ENCODE results near the gene BRIP1. TPM values are rescaled to one million over a fixed set of nuclear protein-coding genes. Genes with fewer than 3 reads are reported as not detected.

The BRIP1 gene
- total RNA-seq, 1 experiment from 2014 or later: 20.2 TPM

GRCh38 chr17:61699032-61699431 lies 164.3 kb downstream of the BRIP1 start:
- WGBS (ENCODE audit: extremely low coverage, insufficient read length, low lambda C conversion rate): no CpG with 5 or more reads among the region's 1 CpG
- Histone ChIP-seq H3K27me3 (ENCODE audit: insufficient read depth, low read length) (no peaks in the 10 kb centered on the region), H4K20me1 (ENCODE audit: control insufficient read depth, insufficient read depth, insufficient read length) (no peaks in the 10 kb centered on the region), H2BK15ac (ENCODE audit: low read depth, low read length) (no peak overlapping the region), H3K23me2 (ENCODE audit: insufficient read length, low read depth, low read length, poor library complexity, severe bottlenecking) (no peaks in the 10 kb centered on the region), H3K4me1 (ENCODE audit: insufficient read depth, low read length) (no peaks in the 10 kb centered on the region), H2BK5ac (ENCODE audit: insufficient read length, low read length) (no peak overlapping the region), H2AFZ (ENCODE audit: low read length) (no peak overlapping the region), H2BK20ac (ENCODE audit: low read depth, low read length, poor library complexity, severe bottlenecking) (no peak overlapping the region), H2AK5ac (ENCODE audit: insufficient read length, low read length) (no peak overlapping the region), H3K4me2 (ENCODE audit: insufficient read depth, insufficient read length, low read length) (no peak overlapping the region), H4K91ac (ENCODE audit: insufficient read length, low read depth, low read length) (no peak overlapping the region), H4K8ac (replicated peaks; ENCODE audit: insufficient read length, low read depth, low read length) (no peak overlapping the region), H3K18ac (ENCODE audit: insufficient read length, low read depth, low read length) (no peak overlapping the region), H2BK12ac (ENCODE audit: insufficient read length, low read depth, low read length) (no peak overlapping the region), H3K4ac (ENCODE audit: low read depth, low read length) (no peak overlapping the region), H3K79me2 (ENCODE audit: insufficient read depth, low read length) (no peaks in the 10 kb centered on the region), H2BK120ac (ENCODE audit: low read depth, low read length, poor library complexity, severe bottlenecking) (no peak overlapping the region), H3K27ac (ENCODE audit: insufficient read length, low read depth, low read length) (no peak overlapping the region), H3T11ph (ENCODE audit: low read length) (no peak overlapping the region), H3K14ac (ENCODE audit: insufficient read depth, low read length) (no peak overlapping the region), H3K23ac (ENCODE audit: insufficient read length, low read depth, low read length) (no peak overlapping the region), H3K79me1 (ENCODE audit: insufficient read depth, low read depth, low read length, poor library complexity, severe bottlenecking) (no peaks in the 10 kb centered on the region), H3K56ac (ENCODE audit: insufficient read length, low read depth, low read length) (no peak overlapping the region), H3K9me3 (ENCODE audit: control insufficient read depth, low read depth, low read length) (peaks cover 6% of the 10 kb centered on the region), H3K9ac (ENCODE audit: extremely low read depth, insufficient read length, low read length) (no peak overlapping the region), H4K5ac (ENCODE audit: insufficient read length, low read depth, low read length) (no peak overlapping the region)
- no peaks in the 10 kb centered on the region for H3K27me3 Mint-ChIP-seq (ENCODE audit: low read depth)
- no peak overlapping the region for H3K27ac Mint-ChIP-seq
- no peak for DNase-seq
- H3K4me3 Mint-ChIP-seq: no peak overlapping the region
- peaks cover 64 to 77% of the 10 kb centered on the region in 2 experiments for H3K9me3 Mint-ChIP-seq
- no peak for TF ChIP-seq CTCF (conservative IDR thresholded peaks at IDR 0.05)
- H3K36me3 Mint-ChIP-seq (ENCODE audit: insufficient read depth in 1 of 3, low read depth in 3 of 3): peaks cover 41 to 75% (median 56%) of the 10 kb centered on the region in 3 experiments
- no peaks in the 10 kb centered on the region for H3K4me1 Mint-ChIP-seq
